ENCODE data around the gene ACTL6B.

DNA sequence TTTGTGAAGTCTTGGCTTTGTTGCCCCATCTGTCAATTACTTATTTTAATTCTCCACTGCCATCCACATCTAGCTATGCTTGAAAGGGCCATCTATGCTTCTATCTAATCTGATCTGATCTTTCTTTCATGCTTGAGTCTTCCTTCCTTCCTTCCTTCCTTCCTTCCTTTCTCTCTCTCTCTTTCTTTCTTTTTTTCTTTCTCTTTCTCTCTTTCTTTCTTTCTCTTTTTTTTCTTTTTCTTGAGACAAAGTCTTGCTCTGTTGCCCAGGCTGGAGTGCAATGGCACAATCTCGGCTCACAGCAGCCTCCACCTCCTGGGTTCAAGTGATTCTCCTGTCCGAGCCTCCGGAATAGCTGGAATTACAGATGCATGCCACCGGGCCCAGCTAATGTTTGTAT lies 26.2 kb downstream of the ACTL6B start:
- TF ChIP-seq E2F2 (CRISPR knock-in tag; IDR thresholded peaks at IDR 0.05; ENCODE audit: borderline replicate concordance) (no peak), ZKSCAN5 (CRISPR knock-in tag; IDR thresholded peaks at IDR 0.05) (no peak), JUN (CRISPR knock-in tag; IDR thresholded peaks at IDR 0.05) (no peak), ZNF746 (CRISPR knock-in tag; IDR thresholded peaks at IDR 0.05) (no peak), ZNF510 (CRISPR knock-in tag; IDR thresholded peaks at IDR 0.05; ENCODE audit: low read depth) (no peak)
